NB4 (cell line): ENCODE data around the gene AGAP1.

ENCODE experiments used
- DNase-seq: peaks from one replicate; pipeline ENCODE4 v3.0.0; 2010; ENCODE audit warnings: low read depth
- H3K4me3 ChIP-seq: one replicate; pipeline ENCODE4 v1.5.1; 2011; ENCODE audit warnings: mild to moderate bottlenecking, low read depth, low read length, moderate library complexity
- CTCF ChIP-seq: IDR thresholded peaks from one replicate; pipeline ENCODE4 v1.5.1; 2012; ENCODE audit warnings: low read depth, low read length
- MAX ChIP-seq: IDR thresholded peaks from 2 replicates; pipeline ENCODE4 v1.6.1; 2011; ENCODE audit warnings: low read depth, low read length
- MYC ChIP-seq: IDR thresholded peaks from 2 replicates; pipeline ENCODE4 v1.6.1; 2011; ENCODE audit warnings: low read depth, low read length
- POLR2A ChIP-seq: IDR thresholded peaks from 2 replicates; pipeline ENCODE4 v1.6.1; 2011; ENCODE audit warnings: mild to moderate bottlenecking; ENCODE audit not compliant: insufficient read length; ENCODE audit errors: extremely low read depth

AGAP1 gene

GRCh38 chr2:236124182-236124893 is 630.5 kb downstream of the AGAP1 start:
- no peak for DNase-seq
- H3K4me3 ChIP-seq = no peak overlapping the region
- no peak for TF ChIP-seq POLR2A
- TF ChIP-seq MYC = no peak
- TF ChIP-seq MAX = no peak
- no peak for TF ChIP-seq CTCF

- no peak for DNase-seq
- TF ChIP-seq MYC (no peak), CTCF (no peak), MAX (no peak), POLR2A (no peak)
- no peak overlapping the region for H3K4me3 ChIP-seq
These were observed 631.7 kb downstream of the AGAP1 start for GRCh38 chr2:236125541-236125940.

GRCh38 chr2:236127010-236127409 is 633.2 kb downstream of the AGAP1 start:
- no peak for TF ChIP-seq MYC
- no peak for TF ChIP-seq CTCF
- no peak for TF ChIP-seq MAX
- no peak for TF ChIP-seq POLR2A
- H3K4me3 ChIP-seq = no peak overlapping the region
- no peak for DNase-seq

GRCh38 chr2:236128321-236128720 is 634.5 kb downstream of the AGAP1 start:
- TF ChIP-seq MAX (no peak), POLR2A (no peak), MYC (no peak), CTCF (no peak)
- DNase-seq = no peak
- no peak overlapping the region for H3K4me3 ChIP-seq

GRCh38 chr2:236129935-236130334 is 636.1 kb downstream of the AGAP1 start:
- no peak overlapping the region for H3K4me3 ChIP-seq
- DNase-seq = no peak
- TF ChIP-seq MYC (no peak), MAX (no peak), CTCF (no peak), POLR2A (no peak)
